ENCODE results near the gene NGDN. TPM values are rescaled to one million over a fixed set of nuclear protein-coding genes. Genes with fewer than 3 reads are reported as not detected.

Gene NGDN
- total RNA-seq, 1 experiment from 2014 or later = 24.7 TPM

DNA sequence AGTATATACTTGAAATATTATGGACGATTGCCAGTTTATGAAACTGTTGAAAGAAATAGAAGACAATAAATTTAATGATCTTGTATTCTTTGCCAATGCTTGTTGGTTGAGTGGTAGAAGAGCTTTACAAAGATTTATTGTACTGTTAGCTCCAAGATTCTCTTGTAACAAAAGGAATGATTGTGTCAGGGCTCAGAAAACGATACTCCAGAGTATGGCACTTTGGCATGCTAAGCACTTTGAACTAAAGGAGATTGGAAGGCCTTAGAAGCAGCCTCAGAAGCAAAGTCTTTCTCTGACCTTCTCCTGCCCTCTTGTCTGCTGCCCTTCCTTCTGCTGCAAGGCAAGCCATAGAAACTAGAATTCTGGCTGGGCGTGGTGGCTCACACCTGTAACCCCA is 4.2 kb upstream of the NGDN start:
- Histone ChIP-seq H3K4me3 (ENCODE audit: low read depth in 2 of 2, low read length in 2 of 2) (no peak overlapping the region), H3K27ac (ENCODE audit: low read length) (no peak overlapping the region), H3K27me3 (ENCODE audit: control insufficient read depth, insufficient read depth, low read length) (no peaks in the 10 kb centered on the region), H3K4me1 (ENCODE audit: control insufficient read depth, insufficient read depth, low read length) (peaks cover 1% of the 10 kb centered on the region; the same call in 1 of the 2 replicates), H3K9me3 (ENCODE audit: control insufficient read depth, insufficient read depth, low read depth, low read length) (no peaks in the 10 kb centered on the region), H3K36me3 (ENCODE audit: control insufficient read depth, insufficient read depth, low read length) (peaks cover 4% of the 10 kb centered on the region; the same call in 1 of the 2 replicates)
- ChIA-PET POLR2A (no interaction called here), CTCF (no interaction called here)
- intact Hi-C loops (cut with micrococcal nuclease; ENCODE audit: unreplicated experiment) = no loop called here
- TF ChIP-seq POLR2AphosphoS5 (IDR thresholded peaks at IDR 0.05; ENCODE audit: low read depth, low read length) = no peak
- no peak for DNase-seq (ENCODE audit: low read depth, low spot score)
- in situ Hi-C loops (cut with HindIII; ENCODE audit: low pct_unique_long_range_greater_than_20kb, low sequenced_read_pairs) = no loop called here
- ATAC-seq = no peak
- no TSS peak for BruUV-seq (replicated peaks)

- TF ChIP-seq POLR2AphosphoS5 (IDR thresholded peaks at IDR 0.05; ENCODE audit: low read depth, low read length) (no peak), REST (IDR thresholded peaks at IDR 0.05; ENCODE audit: insufficient read depth in 1 of 2, low read depth in 2 of 2, low read length in 1 of 2) (no peak), TCF7L2 (IDR thresholded peaks at IDR 0.05; ENCODE audit: low read depth, low read length) (no peak), SIN3A (IDR thresholded peaks at IDR 0.05; ENCODE audit: borderline replicate concordance, insufficient read depth, low read depth, low read length) (no peak)
- TF ChIP-seq, protein P1, sequence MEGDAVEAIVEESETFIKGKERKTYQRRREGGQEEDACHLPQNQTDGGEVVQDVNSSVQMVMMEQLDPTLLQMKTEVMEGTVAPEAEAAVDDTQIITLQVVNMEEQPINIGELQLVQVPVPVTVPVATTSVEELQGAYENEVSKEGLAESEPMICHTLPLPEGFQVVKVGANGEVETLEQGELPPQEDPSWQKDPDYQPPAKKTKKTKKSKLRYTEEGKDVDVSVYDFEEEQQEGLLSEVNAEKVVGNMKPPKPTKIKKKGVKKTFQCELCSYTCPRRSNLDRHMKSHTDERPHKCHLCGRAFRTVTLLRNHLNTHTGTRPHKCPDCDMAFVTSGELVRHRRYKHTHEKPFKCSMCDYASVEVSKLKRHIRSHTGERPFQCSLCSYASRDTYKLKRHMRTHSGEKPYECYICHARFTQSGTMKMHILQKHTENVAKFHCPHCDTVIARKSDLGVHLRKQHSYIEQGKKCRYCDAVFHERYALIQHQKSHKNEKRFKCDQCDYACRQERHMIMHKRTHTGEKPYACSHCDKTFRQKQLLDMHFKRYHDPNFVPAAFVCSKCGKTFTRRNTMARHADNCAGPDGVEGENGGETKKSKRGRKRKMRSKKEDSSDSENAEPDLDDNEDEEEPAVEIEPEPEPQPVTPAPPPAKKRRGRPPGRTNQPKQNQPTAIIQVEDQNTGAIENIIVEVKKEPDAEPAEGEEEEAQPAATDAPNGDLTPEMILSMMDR (IDR thresholded peaks at IDR 0.05) = no peak
- Histone ChIP-seq H3K36me3 (ENCODE audit: control insufficient read depth, insufficient read depth, low read length) (peaks cover 11% of the 10 kb centered on the region), H3K27ac (ENCODE audit: low read length) (peak overlapping the region; percentile 93), H3K9me3 (ENCODE audit: control insufficient read depth, insufficient read depth, low read depth, low read length) (no peaks in the 10 kb centered on the region), H3K4me1 (ENCODE audit: control insufficient read depth, insufficient read depth, low read length) (peaks cover 4% of the 10 kb centered on the region), H3K4me3 (ENCODE audit: low read depth in 2 of 2, low read length in 2 of 2) (peak overlapping the region; percentile 96 to 98), H3K27me3 (ENCODE audit: control insufficient read depth, insufficient read depth, low read length) (no peaks in the 10 kb centered on the region)
- DNase-seq (ENCODE audit: low read depth, low spot score) (no peak), ATAC-seq (peak; percentile 26)
- POLR2A ChIA-PET = no interaction called here
- intact Hi-C loops (cut with micrococcal nuclease; ENCODE audit: unreplicated experiment) = no loop called here
- no TSS peak for BruUV-seq (replicated peaks)
- in situ Hi-C loops (cut with HindIII; ENCODE audit: low pct_unique_long_range_greater_than_20kb, low sequenced_read_pairs) = no loop called here
- CTCF ChIA-PET = no interaction called here
Measured at GRCh38 chr14:23468704-23469126, 788 bp upstream of the NGDN start.

DNA sequence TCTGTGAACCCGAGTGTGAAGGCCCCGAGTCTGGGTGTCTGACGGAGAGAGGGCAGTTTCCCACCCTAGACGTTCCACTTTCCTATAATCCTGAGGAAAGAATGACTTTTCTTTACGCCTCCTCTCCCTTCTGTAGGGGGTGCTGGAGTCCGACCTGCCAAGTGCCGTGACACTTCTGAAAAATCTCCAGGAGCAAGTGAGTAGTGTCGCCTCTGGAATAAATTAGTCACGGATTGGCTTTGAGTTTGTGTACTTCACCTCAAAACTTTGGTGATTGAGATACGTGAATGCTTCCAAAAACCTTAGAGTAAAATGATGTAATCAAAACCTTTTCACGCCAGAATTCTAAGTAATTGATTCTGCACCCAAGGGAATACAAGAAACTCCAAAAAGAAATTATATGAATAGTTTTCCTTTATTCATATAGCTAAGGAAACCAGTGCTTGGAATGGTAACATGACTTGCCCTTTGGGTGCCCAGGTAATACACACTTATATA is 452 bp downstream of the NGDN start:
- BruUV-seq (replicated peaks) = TSS peak; percentile 89
- peaks cover 14% of the 10 kb centered on the region for H3K36me3 ChIP-seq (ENCODE audit: control insufficient read depth, insufficient read depth, low read length)
- peak overlapping the region; percentile 96 to 98 for H3K4me3 ChIP-seq (ENCODE audit: low read depth in 2 of 2, low read length in 2 of 2)
- ChIA-PET POLR2A (interaction anchor here (0.6 kb wide), 1 partner anchor 145 kb away, joined by 7 read pairs; no protein-coding TSS in a partner anchor), CTCF (no interaction called here)
- H3K27ac ChIP-seq (ENCODE audit: low read length) = peak overlapping the region; percentile 91
- H3K9me3 ChIP-seq (ENCODE audit: control insufficient read depth, insufficient read depth, low read depth, low read length) = no peaks in the 10 kb centered on the region
- DNase-seq (ENCODE audit: low read depth, low spot score) (no peak), ATAC-seq (peak; percentile 59)
- H3K4me1 ChIP-seq (ENCODE audit: control insufficient read depth, insufficient read depth, low read length) = peaks cover 4% of the 10 kb centered on the region
- TF ChIP-seq, protein P1 (IDR thresholded peaks at IDR 0.05) = no peak
- in situ Hi-C loops (cut with HindIII; ENCODE audit: low pct_unique_long_range_greater_than_20kb, low sequenced_read_pairs) (no loop called here), intact Hi-C loops (cut with micrococcal nuclease; ENCODE audit: unreplicated experiment) (no loop called here)
- H3K27me3 ChIP-seq (ENCODE audit: control insufficient read depth, insufficient read depth, low read length) = no peaks in the 10 kb centered on the region

Measured in Panc1 (cell line).